SU-DHL-6 (cell line): ENCODE results near the gene PARP16.

ENCODE experiments used
- H2AFZ ChIP-seq: fragments of 200-600 bp; sonication (generic); 2 replicates; pipeline ENCODE4 v1.6.1; 2014; ENCODE audit warnings: low read depth, mild to moderate bottlenecking, moderate library complexity, mixed read lengths, antibody characterized with exemption, low read length; ENCODE audit not compliant: severe bottlenecking
- H3F3A ChIP-seq: fragments of 200-600 bp; shearing (Covaris generic); 2 replicates; pipeline ENCODE4 v1.6.0; 2016; ENCODE audit warnings: antibody characterized with exemption, mild to moderate bottlenecking; ENCODE audit not compliant: insufficient read depth
- H3K27ac ChIP-seq: fragments of 200-600 bp; sonication (generic); 2 replicates; pipeline ENCODE4 v1.5.1; 2016; ENCODE audit warnings: low read depth, mild to moderate bottlenecking, low read length, moderate library complexity, mixed read lengths
- H3K27me3 ChIP-seq: fragments of 200-600 bp; sonication (generic), shearing (Covaris generic); 2 replicates; pipeline ENCODE4 v1.6.0; 2014; ENCODE audit warnings: mild to moderate bottlenecking, low read length
- H3K36me3 ChIP-seq: fragments of 200-600 bp; sonication (generic); 2 replicates; pipeline ENCODE4 v1.6.1; 2014; ENCODE audit warnings: mild to moderate bottlenecking, low read length, mixed read lengths
- H3K4me2 ChIP-seq: fragments of 300-600, 200-600 bp; shearing (Covaris generic), sonication (generic); 2 replicates; pipeline ENCODE4 v1.6.0; 2014; ENCODE audit warnings: low read length, low read depth, mild to moderate bottlenecking; ENCODE audit not compliant: poor library complexity, severe bottlenecking
- H3K4me3 ChIP-seq: fragments of 200-600 bp; sonication (generic); 2 replicates; pipeline ENCODE4 v1.5.1; 2014; ENCODE audit warnings: antibody characterized with exemption, low read length, mild to moderate bottlenecking, mixed read lengths; ENCODE audit not compliant: insufficient read depth, poor library complexity, severe bottlenecking
- H3K79me2 ChIP-seq: fragments of 200-600 bp; sonication (generic); 2 replicates; pipeline ENCODE4 v1.6.1; 2014; ENCODE audit warnings: mild to moderate bottlenecking, low read length, moderate library complexity; ENCODE audit not compliant: insufficient read depth
- H3K9ac ChIP-seq: fragments of 200-600 bp; sonication (generic); 2 replicates; pipeline ENCODE4 v1.7.0; 2014; ENCODE audit warnings: mild to moderate bottlenecking, low read length
- H3K9me2 ChIP-seq: fragments of 200-600 bp; sonication (generic); replicated peaks from 2 replicates; pipeline ENCODE4 v1.6.1; 2014; ENCODE audit warnings: low read length; ENCODE audit not compliant: insufficient read depth
- H3K9me3 ChIP-seq: fragments of 200-600 bp; sonication (generic); 2 replicates; pipeline ENCODE4 v1.6.1; 2014; ENCODE audit warnings: low read length, mixed read lengths; ENCODE audit not compliant: insufficient read depth
- H4K20me1 ChIP-seq: fragments of 200-600 bp; sonication (generic); 2 replicates; pipeline ENCODE4 v1.6.1; 2014; ENCODE audit warnings: low read depth, mild to moderate bottlenecking, antibody characterized with exemption, low read length, moderate library complexity, mixed read lengths
- CTCF ChIP-seq: fragments of 200-600 bp; sonication (generic); IDR thresholded peaks from one replicate; pipeline ENCODE4 v1.5.1; 2017; ENCODE audit warnings: antibody characterized with exemption, mild to moderate bottlenecking, low read length, moderate library complexity; ENCODE audit not compliant: insufficient read depth, poor library complexity, severe bottlenecking
- EZH2phosphoT487 ChIP-seq: fragments of 200-600 bp; sonication (generic), shearing (Covaris generic); conservative IDR thresholded peaks from 2 replicates; pipeline ENCODE4 v1.6.1; 2018; ENCODE audit warnings: mild to moderate bottlenecking, antibody characterized with exemption, low read length, moderate library complexity, mixed read lengths

The PARP16 gene

GRCh38 chr15:65329984-65330735 lies 43.5 kb upstream of the PARP16 start:
- no peak overlapping the region for H3K9ac ChIP-seq
- no peaks in the 10 kb centered on the region for H4K20me1 ChIP-seq
- H3K36me3 ChIP-seq = no peaks in the 10 kb centered on the region
- TF ChIP-seq CTCF (no peak), EZH2phosphoT487 (no peak)
- no peaks in the 10 kb centered on the region for H3K9me3 ChIP-seq
- H2AFZ ChIP-seq = no peak overlapping the region
- H3F3A ChIP-seq = no peaks in the 10 kb centered on the region
- H3K27me3 ChIP-seq = no peaks in the 10 kb centered on the region
- H3K9me2 ChIP-seq = no peaks in the 10 kb centered on the region
- no peak overlapping the region for H3K4me3 ChIP-seq
- H3K79me2 ChIP-seq = no peaks in the 10 kb centered on the region
- no peak overlapping the region for H3K27ac ChIP-seq
- no peak overlapping the region for H3K4me2 ChIP-seq

GRCh38 chr15:65329288-65329983 lies 42.8 kb upstream of the PARP16 start:
- Histone ChIP-seq H3K4me2 (no peak overlapping the region), H3K27ac (no peak overlapping the region), H3K79me2 (no peaks in the 10 kb centered on the region), H3K4me3 (no peak overlapping the region), H3K9me3 (no peaks in the 10 kb centered on the region), H3K36me3 (no peaks in the 10 kb centered on the region), H3K27me3 (no peaks in the 10 kb centered on the region), H4K20me1 (no peaks in the 10 kb centered on the region), H3F3A (no peaks in the 10 kb centered on the region), H2AFZ (no peak overlapping the region), H3K9me2 (no peaks in the 10 kb centered on the region), H3K9ac (no peak overlapping the region)
- TF ChIP-seq CTCF = no peak
- TF ChIP-seq EZH2phosphoT487 = no peak

GRCh38 chr15:65328506-65329287 lies 42.0 kb upstream of the PARP16 start:
- H3K9me3 ChIP-seq = no peaks in the 10 kb centered on the region
- H3F3A ChIP-seq = no peaks in the 10 kb centered on the region
- no peak overlapping the region for H3K27ac ChIP-seq
- no peaks in the 10 kb centered on the region for H3K9me2 ChIP-seq
- no peak overlapping the region for H3K4me2 ChIP-seq
- H3K79me2 ChIP-seq = no peaks in the 10 kb centered on the region
- no peaks in the 10 kb centered on the region for H4K20me1 ChIP-seq
- TF ChIP-seq CTCF = no peak
- H3K36me3 ChIP-seq = no peaks in the 10 kb centered on the region
- no peak overlapping the region for H3K9ac ChIP-seq
- H3K27me3 ChIP-seq = no peaks in the 10 kb centered on the region
- no peak overlapping the region for H3K4me3 ChIP-seq
- H2AFZ ChIP-seq = no peak overlapping the region
